ENCODE data around the gene THRB. TPM values are rescaled to one million over a fixed set of nuclear protein-coding genes. Genes with fewer than 3 reads are reported as not detected.

THRB gene
- polyA plus RNA-seq, 2 of the 4 experiments (the other 2 are of a cell fraction): 2.0 to 2.3 TPM

- TF ChIP-seq, protein P1, sequence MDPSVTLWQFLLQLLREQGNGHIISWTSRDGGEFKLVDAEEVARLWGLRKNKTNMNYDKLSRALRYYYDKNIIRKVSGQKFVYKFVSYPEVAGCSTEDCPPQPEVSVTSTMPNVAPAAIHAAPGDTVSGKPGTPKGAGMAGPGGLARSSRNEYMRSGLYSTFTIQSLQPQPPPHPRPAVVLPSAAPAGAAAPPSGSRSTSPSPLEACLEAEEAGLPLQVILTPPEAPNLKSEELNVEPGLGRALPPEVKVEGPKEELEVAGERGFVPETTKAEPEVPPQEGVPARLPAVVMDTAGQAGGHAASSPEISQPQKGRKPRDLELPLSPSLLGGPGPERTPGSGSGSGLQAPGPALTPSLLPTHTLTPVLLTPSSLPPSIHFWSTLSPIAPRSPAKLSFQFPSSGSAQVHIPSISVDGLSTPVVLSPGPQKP (IDR thresholded peaks at IDR 0.05; ENCODE audit: low read depth, low read length): no peak
- TF ChIP-seq NPAS2 (CRISPR knock-in tag; IDR thresholded peaks at IDR 0.05; ENCODE audit: borderline replicate concordance) (no peak), FOXS1 (CRISPR knock-in tag; IDR thresholded peaks at IDR 0.05) (no peak), EHF (CRISPR knock-in tag; IDR thresholded peaks at IDR 0.05) (no peak)
- TF ChIP-seq, protein P2, sequence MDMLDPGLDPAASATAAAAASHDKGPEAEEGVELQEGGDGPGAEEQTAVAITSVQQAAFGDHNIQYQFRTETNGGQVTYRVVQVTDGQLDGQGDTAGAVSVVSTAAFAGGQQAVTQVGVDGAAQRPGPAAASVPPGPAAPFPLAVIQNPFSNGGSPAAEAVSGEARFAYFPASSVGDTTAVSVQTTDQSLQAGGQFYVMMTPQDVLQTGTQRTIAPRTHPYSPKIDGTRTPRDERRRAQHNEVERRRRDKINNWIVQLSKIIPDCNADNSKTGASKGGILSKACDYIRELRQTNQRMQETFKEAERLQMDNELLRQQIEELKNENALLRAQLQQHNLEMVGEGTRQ (IDR thresholded peaks at IDR 0.05): no peak
Observed at GRCh38 chr3:24359102-24359501, 135.5 kb downstream of the THRB start (continued).

- 71% methylated on average over 6 of the region's 6 CpGs for WGBS (ENCODE audit: missing lambda C conversion rate)
- H3K4me3 ChIP-seq: no peak overlapping the region
- DNase-seq (ENCODE audit: low read depth in 1 of 2, low spot score in 1 of 2): no peak
- H3K4me1 ChIP-seq: peaks cover 5% of the 10 kb centered on the region
- FAIRE-seq: no peak
- no peak overlapping the region for H3K4me2 ChIP-seq
- no peak for ATAC-seq
- ChIA-PET POLR2A (no interaction called here), CTCF (no interaction called here)
- no peak for TF ChIP-seq TFCP2L1 (CRISPR knock-in tag; IDR thresholded peaks at IDR 0.05)
- no peak for TF ChIP-seq JUN (IDR thresholded peaks at IDR 0.05)
- TF ChIP-seq NPAS2 (CRISPR knock-in tag; IDR thresholded peaks at IDR 0.05; ENCODE audit: borderline replicate concordance): no peak
- TF ChIP-seq CHD4 (IDR thresholded peaks at IDR 0.05; ENCODE audit: borderline replicate concordance): no peak
- TF ChIP-seq RARB (CRISPR knock-in tag; IDR thresholded peaks at IDR 0.05): no peak
- TF ChIP-seq, protein P2 (IDR thresholded peaks at IDR 0.05): no peak
- TF ChIP-seq HDAC2 (IDR thresholded peaks at IDR 0.05): no peak
- no peak for TF ChIP-seq ZFP36 (IDR thresholded peaks at IDR 0.05; ENCODE audit: borderline replicate concordance, partially characterized antibody)
- TF ChIP-seq SREBF2 (IDR thresholded peaks at IDR 0.05): no peak
- no peak for TF ChIP-seq BHLHE40 (IDR thresholded peaks at IDR 0.05; ENCODE audit: low read depth, low read length)
- TF ChIP-seq, protein P3, sequence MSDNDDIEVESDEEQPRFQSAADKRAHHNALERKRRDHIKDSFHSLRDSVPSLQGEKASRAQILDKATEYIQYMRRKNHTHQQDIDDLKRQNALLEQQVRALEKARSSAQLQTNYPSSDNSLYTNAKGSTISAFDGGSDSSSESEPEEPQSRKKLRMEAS (IDR thresholded peaks at IDR 0.05): no peak
- TF ChIP-seq MYC (IDR thresholded peaks at IDR 0.05; ENCODE audit: borderline replicate concordance, low read length): no peak
- TF ChIP-seq, protein P4, sequence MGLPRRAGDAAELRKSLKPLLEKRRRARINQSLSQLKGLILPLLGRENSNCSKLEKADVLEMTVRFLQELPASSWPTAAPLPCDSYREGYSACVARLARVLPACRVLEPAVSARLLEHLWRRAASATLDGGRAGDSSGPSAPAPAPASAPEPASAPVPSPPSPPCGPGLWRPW (IDR thresholded peaks at IDR 0.05): no peak
- no peak for TF ChIP-seq PHF8 (IDR thresholded peaks at IDR 0.05; ENCODE audit: borderline replicate concordance, low read depth)
- TF ChIP-seq FOSB (CRISPR knock-in tag; IDR thresholded peaks at IDR 0.05): no peak
- no peak for TF ChIP-seq CBX2 (IDR thresholded peaks at IDR 0.05; ENCODE audit: borderline replicate concordance, low read depth)
- TF ChIP-seq, protein P5, sequence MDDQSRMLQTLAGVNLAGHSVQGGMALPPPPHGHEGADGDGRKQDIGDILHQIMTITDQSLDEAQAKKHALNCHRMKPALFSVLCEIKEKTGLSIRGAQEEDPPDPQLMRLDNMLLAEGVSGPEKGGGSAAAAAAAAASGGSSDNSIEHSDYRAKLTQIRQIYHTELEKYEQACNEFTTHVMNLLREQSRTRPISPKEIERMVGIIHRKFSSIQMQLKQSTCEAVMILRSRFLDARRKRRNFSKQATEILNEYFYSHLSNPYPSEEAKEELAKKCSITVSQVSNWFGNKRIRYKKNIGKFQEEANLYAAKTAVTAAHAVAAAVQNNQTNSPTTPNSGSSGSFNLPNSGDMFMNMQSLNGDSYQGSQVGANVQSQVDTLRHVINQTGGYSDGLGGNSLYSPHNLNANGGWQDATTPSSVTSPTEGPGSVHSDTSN (IDR thresholded peaks at IDR 0.05): no peak
- no peak for TF ChIP-seq E2F6 (IDR thresholded peaks at IDR 0.05; ENCODE audit: borderline replicate concordance, low read depth)
- TF ChIP-seq RFX5 (IDR thresholded peaks at IDR 0.05): no peak
- H3K27ac ChIP-seq: no peak overlapping the region
- no peaks in the 10 kb centered on the region for H3K9me3 ChIP-seq
Observed at GRCh38 chr3:24357635-24358034, 137.0 kb downstream of the THRB start.
